GM21367 (cell line): Measurements from ENCODE around the gene SSBP2.
"Not testable (repeated sequence)": the region's sequence is repeated elsewhere in the genome, so short reads cannot be mapped to it uniquely, and the experiment has no call there.

Experiments used
- ATAC-seq: cut with Tn5 transposase; IDR thresholded peaks from one replicate; pipeline ENCODE4 v1.9.1; 2021; ENCODE audit not compliant: unreplicated experiment

SSBP2 gene

GRCh38 chr5:81450940-81451339, 300.0 kb downstream of the SSBP2 start:
- no peak for ATAC-seq

- no peak for ATAC-seq
Measured at GRCh38 chr5:81435023-81435422, 315.9 kb downstream of the SSBP2 start.

DNA sequence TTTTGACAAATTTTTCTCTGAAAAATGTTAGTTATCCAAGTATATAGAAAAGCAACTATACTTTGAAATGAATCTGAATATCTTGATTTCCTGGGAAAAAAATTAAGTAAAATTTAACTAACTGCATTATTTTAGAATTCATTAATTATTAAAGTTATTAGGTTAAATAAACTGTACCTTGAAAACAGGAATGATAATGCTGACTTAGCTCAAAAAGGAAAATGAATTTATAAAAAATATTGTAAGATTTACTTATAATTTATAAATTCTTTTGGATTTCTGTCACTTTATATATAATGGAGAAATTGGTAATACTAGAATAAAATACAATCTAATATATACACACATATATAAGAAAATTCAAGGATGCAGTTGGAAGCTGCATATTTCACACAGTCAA, 320.9 kb downstream of the SSBP2 start:
- no peak for ATAC-seq

- no peak for ATAC-seq
Measured at GRCh38 chr5:81429363-81429762, 321.5 kb downstream of the SSBP2 start.

DNA sequence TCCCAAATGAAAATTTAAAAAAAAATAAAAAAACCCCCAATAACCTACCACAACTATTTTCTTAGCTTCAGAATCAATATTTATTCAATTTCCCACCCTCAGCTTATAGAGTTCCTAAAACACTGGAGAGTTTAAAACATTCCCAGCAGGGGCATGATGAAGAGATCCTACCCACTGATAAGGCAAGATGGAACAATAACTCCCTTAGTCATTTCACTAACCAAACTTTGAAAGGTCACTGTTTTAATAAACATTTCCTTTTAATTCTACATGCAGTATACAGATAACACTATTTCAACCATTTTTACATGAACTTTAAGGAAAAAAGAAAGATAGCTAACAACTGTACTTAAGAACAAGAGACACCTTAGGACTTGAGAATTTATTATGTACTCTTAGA, 322.0 kb downstream of the SSBP2 start:
- ATAC-seq, result no peak

DNA sequence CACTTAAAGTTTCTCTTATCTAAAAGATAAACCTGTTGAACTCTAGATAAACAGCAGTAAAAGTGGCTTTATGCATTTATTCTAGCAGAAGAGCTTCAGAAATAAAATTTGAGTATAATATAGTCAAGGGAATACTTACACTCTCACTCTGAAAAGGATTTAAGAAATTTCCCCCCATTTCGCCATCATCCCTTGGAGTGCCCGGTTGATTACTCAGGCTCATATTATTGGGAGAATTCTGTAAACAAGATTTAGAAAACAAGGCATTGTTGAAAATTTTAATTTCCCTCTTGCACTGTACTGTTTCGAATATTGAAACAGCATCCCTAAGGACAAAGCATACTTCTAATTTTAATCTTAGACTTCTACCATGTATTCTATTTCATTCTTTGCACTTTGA, 322.5 kb downstream of the SSBP2 start:
- ATAC-seq, result no peak

- ATAC-seq, result no peak
Measured at GRCh38 chr5:81427566-81427965, 323.3 kb downstream of the SSBP2 start.

GRCh38 chr5:81426359-81427030, 324.4 kb downstream of the SSBP2 start:
- ATAC-seq, result no peak

DNA sequence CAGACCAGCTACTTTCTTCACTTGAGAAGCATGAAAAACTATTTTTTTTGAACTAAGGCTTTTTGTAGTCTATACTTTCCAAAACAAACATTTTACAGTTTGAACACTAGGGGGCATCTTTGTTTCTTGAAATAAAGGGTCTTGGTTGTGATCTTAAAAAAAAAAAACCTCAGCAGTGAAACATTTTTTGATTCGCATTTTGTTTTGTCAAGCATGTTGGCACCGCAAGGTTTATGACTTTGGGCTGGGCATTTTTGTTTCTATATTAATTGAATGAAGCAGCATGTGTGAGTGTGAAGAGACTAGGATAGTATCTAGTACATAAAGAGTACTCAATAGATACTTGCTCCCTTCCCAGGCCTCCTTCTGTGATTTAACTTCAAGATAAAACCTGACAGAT, 325.3 kb downstream of the SSBP2 start:
- no peak for ATAC-seq

DNA sequence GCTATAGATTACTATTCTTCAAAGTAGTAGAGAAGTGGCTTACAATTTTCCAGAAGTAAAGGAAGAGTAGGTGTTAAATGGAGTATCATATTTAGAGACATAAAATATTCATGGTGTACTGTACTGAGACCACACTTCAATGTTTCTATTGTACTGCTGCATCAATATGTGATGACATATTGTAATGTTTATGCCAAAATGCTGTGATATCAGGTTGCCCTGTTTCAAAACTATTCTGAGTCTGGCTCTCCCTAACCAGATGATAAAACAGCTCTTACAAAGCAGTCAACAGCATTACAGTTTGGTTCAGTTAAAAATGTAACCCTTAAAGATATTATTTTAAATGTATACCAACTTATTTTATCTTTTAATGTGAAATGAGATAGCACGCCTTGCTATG, 326.2 kb downstream of the SSBP2 start:
- ATAC-seq, result no peak

DNA sequence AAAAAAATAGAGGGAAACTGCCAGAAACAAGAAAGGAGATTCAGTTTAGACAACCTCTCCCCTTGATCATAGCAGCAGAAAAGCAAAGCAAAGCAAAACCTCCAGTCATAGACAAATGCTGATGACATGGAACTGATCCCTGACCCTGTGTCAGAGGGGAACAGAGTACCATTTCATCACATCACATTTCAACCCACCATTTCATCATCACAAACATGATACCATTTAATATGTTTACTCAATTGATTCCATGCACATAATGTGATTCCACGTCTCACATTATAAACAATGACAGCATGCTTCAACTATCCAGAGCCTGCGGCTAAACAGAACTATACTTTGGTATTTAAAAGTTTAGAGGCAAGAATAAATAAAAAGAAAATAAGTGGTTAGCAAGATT, 328.2 kb downstream of the SSBP2 start:
- ATAC-seq, result no peak

DNA sequence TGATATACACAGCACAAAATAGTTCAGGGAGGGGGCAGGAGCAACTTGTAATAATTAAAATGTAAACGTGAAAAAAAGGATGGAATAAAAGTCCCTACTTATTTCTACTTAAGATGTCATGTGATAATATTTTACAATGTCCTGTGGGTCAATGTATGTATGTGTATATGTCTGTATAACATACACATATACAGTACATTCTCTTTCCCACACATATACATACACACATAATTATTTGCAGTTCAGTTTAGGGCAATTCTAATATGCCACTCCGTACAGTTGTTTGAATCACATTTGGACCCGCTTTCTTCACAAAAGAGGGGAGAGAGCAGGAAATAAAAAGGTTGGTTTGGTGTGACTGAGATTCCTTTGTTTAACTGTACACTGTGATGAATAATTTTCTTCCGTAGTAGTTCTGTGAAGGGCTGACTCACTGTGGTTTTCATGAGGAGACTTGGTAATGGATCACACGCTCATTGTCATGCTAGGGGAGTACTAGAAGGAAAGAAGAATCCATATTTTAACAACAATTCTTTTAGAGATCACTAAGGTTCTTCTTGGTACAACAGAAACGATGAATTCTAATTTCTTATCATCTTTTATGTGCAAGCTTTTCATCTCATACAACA, 330.7 kb downstream of the SSBP2 start:
- ATAC-seq, result no peak

GRCh38 chr5:81418606-81419005, 332.3 kb downstream of the SSBP2 start:
- ATAC-seq, result no peak

DNA sequence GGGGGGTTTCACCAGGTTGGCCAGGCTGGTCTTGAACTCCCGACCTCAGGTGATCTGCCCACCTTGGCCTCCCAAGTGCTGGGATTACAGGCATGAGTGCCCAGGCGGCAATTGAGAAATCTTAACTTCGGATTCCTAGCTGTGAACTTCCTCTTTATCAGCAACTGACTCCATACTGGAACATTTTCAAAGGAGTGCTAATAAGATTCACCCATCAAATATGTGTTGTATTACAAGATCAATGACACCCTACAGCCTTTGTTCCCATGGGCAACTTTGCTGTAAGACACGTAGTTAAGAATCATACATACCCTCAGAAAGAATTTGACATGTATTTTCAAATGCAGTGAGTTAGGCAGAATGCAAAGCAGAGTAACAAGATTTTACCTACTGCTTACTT, 333.8 kb downstream of the SSBP2 start:
- no peak for ATAC-seq

GRCh38 chr5:81409896-81410295, 341.0 kb downstream of the SSBP2 start:
- no peak for ATAC-seq

- no peak for ATAC-seq
Measured at GRCh38 chr5:81409361-81409760, 341.5 kb downstream of the SSBP2 start.

DNA sequence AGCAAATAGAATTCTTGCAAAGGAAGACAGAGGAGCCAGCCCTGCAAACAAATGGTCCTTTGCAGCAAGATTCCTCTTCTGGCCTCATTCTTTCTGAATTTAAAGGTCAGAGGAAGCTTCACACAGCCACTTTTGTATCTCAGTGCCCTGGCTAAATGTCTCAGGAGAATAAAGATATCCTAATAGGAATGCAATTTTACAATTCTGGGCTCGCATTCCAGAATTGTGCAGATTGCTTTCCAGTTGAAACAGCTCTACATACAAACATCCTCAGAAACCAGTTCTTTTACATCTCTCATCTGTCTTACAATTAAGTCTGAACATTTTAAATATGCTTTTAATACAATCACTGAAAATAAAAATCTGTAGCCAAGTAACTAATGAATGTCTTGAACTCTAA, 342.4 kb downstream of the SSBP2 start:
- no peak for ATAC-seq

DNA sequence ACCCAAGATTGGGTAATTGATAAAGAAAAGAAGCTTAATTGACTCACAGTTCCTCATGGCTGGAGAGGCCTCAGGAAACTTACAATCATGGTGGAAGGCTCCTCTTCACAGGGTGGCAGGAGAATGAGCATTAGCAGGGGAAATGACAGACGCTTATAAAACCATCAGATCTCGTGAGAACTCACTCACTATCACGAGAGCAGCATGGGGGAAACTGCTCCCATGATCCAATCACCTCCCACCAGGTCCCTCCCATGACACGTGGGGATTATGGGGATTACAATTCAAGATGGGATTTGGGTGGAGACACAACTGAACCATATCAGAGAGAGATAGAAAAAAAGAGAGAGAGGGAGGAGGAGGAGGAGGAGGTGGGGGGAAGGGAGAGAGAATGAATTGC, 343.1 kb downstream of the SSBP2 start:
- ATAC-seq, result not testable (repeated sequence)

- ATAC-seq, result no peak
Measured at GRCh38 chr5:81405126-81405891, 345.6 kb downstream of the SSBP2 start.

GRCh38 chr5:81402192-81402930, 348.5 kb downstream of the SSBP2 start:
- ATAC-seq, result no peak

DNA sequence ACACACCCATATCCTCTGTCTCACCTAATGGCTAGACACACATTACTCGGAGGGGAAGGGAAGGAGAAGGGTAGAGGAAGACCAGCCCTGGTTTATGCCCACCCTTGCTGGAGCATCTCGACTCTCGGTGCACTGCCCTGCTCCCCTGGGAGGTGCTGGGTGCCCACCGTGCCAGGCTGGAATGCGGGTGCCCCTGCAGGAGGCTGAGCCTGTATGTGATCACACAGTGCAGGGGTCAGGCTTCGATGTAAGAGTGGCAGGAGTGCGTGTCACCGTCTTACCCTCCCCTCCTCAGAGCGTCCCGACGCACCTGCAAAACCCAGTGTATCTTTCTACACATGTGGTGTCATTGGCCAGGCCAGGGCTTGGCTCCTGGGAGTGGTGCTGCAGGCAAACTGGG, 349.6 kb downstream of the SSBP2 start:
- ATAC-seq, result no peak

DNA sequence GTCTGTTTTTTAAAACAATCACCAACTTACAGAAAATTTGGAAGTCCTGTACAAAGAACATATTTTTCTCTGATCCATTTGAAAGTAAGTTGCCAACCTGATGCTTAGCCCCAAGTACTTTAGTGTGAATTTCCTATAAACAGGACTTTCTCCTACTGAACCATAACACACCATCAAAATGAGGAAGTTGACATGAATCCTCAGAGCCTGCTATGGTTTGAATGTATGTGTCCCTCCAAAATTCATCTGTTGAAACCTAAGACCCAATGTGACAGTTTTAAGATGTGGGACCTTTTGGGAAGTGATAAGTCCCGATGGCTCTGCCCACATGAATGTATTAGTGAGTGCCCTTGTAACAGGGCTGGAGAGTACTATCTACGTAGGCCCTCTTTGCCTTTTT, 350.5 kb downstream of the SSBP2 start:
- no peak for ATAC-seq
